Right lobe of liver (tissue), 4 donors: Measurements from ENCODE around the gene ARID3A.
"Not testable (repeated sequence)": the region's sequence is repeated elsewhere in the genome, so short reads cannot be mapped to it uniquely, and the experiment has no call there.

Experiments
- POLR2A ChIP-seq: fragments of 450-650 bp; IDR thresholded peaks from one replicate; pipeline ENCODE4 v1.6.1; 2017; ENCODE audit warnings: antibody characterized with exemption, mild to moderate bottlenecking
- TF ChIP-seq, protein P1 (sequence below), 4 donors: fragments of 200-600 bp in 3 of 4; fragments of 450-650 bp in 1 of 4; IDR thresholded peaks; one replicate each; pipeline versions ENCODE4 v1.5.1 to v1.8.0; 2016 to 2022; ENCODE audit warnings: antibody characterized with exemption in 4 of 4, mild to moderate bottlenecking in 2 of 4
- donor health status: DM: no; HTN: no; CAD: no.
- donor health status: DM: no; HTN: no; CAD: no.
- donor health status: DM: no; HTN: yes; CAD: no.

DNA sequence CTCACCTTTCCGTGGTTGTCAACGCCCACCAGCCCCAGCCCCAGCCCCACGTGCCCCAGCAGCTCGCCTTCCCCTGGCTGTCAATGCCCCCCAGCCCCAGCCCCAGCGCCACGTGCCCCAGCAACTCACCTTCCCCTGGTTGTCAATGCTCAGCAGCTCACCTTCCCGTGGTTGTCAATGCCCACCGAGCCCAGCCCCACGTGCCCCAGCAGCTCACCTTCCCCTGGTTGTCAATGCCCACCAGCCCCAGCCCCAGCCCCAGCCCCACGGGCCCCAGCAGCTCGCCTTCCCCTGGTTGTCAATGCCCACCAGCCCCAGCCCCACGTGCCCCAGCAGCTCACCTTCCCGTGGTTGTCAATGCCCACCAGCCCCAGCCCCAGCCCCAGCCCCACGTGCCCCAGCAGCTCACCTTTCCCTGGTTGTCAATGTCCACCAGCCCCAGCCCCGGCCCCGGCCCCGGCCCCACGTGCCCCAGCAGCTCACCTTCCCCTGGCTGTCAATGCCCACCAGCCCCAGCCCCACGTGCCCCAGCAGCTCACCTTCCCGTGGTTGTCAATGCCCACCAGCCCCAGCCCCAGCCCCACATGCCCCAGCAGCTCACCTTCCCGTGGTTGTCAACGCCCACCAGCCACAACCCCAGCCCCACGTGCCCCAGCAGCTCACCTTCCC is 47.7 kb upstream of the ARID3A start:
- TF ChIP-seq, protein P1, sequence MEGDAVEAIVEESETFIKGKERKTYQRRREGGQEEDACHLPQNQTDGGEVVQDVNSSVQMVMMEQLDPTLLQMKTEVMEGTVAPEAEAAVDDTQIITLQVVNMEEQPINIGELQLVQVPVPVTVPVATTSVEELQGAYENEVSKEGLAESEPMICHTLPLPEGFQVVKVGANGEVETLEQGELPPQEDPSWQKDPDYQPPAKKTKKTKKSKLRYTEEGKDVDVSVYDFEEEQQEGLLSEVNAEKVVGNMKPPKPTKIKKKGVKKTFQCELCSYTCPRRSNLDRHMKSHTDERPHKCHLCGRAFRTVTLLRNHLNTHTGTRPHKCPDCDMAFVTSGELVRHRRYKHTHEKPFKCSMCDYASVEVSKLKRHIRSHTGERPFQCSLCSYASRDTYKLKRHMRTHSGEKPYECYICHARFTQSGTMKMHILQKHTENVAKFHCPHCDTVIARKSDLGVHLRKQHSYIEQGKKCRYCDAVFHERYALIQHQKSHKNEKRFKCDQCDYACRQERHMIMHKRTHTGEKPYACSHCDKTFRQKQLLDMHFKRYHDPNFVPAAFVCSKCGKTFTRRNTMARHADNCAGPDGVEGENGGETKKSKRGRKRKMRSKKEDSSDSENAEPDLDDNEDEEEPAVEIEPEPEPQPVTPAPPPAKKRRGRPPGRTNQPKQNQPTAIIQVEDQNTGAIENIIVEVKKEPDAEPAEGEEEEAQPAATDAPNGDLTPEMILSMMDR (IDR thresholded peaks at IDR 0.05), result not testable (repeated sequence)
- not testable (repeated sequence) for TF ChIP-seq POLR2A
